ENCODE results near the gene CXXC1.

DNA sequence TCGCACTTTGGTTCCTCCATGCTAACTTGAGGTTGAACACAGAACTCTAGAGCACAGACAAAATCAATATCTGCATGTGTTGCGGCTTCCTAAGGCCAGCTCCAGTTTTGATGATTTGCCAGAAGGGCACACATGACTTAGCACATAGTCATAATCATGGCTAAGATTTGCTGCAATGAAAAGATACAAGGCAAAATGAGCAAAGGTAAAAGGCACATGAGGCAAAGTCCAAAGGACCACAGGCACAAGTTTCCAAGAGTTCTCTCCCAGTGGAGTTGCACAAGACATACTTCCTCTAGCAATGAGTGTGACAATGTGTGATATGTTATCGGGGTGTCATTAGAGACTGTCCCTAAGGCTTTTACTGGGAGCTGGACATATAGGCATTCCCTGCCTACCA lies 24.2 kb upstream of the CXXC1 start:
- TF ChIP-seq RAD21 (IDR thresholded peaks at IDR 0.05; ENCODE audit: low read depth) = no peak
- TF ChIP-seq, protein P1, sequence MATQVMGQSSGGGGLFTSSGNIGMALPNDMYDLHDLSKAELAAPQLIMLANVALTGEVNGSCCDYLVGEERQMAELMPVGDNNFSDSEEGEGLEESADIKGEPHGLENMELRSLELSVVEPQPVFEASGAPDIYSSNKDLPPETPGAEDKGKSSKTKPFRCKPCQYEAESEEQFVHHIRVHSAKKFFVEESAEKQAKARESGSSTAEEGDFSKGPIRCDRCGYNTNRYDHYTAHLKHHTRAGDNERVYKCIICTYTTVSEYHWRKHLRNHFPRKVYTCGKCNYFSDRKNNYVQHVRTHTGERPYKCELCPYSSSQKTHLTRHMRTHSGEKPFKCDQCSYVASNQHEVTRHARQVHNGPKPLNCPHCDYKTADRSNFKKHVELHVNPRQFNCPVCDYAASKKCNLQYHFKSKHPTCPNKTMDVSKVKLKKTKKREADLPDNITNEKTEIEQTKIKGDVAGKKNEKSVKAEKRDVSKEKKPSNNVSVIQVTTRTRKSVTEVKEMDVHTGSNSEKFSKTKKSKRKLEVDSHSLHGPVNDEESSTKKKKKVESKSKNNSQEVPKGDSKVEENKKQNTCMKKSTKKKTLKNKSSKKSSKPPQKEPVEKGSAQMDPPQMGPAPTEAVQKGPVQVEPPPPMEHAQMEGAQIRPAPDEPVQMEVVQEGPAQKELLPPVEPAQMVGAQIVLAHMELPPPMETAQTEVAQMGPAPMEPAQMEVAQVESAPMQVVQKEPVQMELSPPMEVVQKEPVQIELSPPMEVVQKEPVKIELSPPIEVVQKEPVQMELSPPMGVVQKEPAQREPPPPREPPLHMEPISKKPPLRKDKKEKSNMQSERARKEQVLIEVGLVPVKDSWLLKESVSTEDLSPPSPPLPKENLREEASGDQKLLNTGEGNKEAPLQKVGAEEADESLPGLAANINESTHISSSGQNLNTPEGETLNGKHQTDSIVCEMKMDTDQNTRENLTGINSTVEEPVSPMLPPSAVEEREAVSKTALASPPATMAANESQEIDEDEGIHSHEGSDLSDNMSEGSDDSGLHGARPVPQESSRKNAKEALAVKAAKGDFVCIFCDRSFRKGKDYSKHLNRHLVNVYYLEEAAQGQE (IDR thresholded peaks at IDR 0.05; ENCODE audit: low read depth) = no peak
- TF ChIP-seq MAX (IDR thresholded peaks at IDR 0.05) = no peak
- no peak for TF ChIP-seq EGR1 (IDR thresholded peaks at IDR 0.05)
- no peak for TF ChIP-seq TAF1 (IDR thresholded peaks at IDR 0.05; ENCODE audit: low read depth)
- no peak for TF ChIP-seq NFIC (IDR thresholded peaks at IDR 0.05)
- no peak for TF ChIP-seq YY1 (IDR thresholded peaks at IDR 0.05; ENCODE audit: low read depth)
- no peak for TF ChIP-seq EP300 (IDR thresholded peaks at IDR 0.05; ENCODE audit: borderline replicate concordance)

All from Ishikawa (cell line).